Stomach smooth muscle (tissue), 2 donors: ENCODE measurements around the gene GTF2F2.
"Not testable (repeated sequence)": the region's sequence is repeated elsewhere in the genome, so short reads cannot be mapped to it uniquely, and the experiment has no call there.

Experiments used
- H3K27ac ChIP-seq: one replicate; pipeline ENCODE4 v1.7.0; 2013; ENCODE audit warnings: mild to moderate bottlenecking, low read length, inconsistent platforms
- H3K27me3 ChIP-seq, 2 donors: one replicate each; pipeline ENCODE4 v1.7.0; 2013; ENCODE audit warnings: low read length in 2 of 2; ENCODE audit not compliant: insufficient read depth in 2 of 2, control insufficient read depth in 1 of 2
- H3K36me3 ChIP-seq, 2 donors: one replicate each; pipeline ENCODE4 v1.7.0; 2013; ENCODE audit warnings: low read length in 2 of 2; ENCODE audit not compliant: control insufficient read depth in 2 of 2, insufficient read depth in 2 of 2
- H3K4me1 ChIP-seq: one replicate; pipeline ENCODE4 v1.7.0; 2013; ENCODE audit warnings: low read length; ENCODE audit not compliant: control insufficient read depth, insufficient read depth
- H3K4me3 ChIP-seq, 2 donors: one replicate each; pipeline ENCODE4 v1.7.0; 2013; ENCODE audit warnings: low read length in 2 of 2
- H3K9ac ChIP-seq, 2 donors: one replicate each; pipeline ENCODE4 v1.7.0; 2013; ENCODE audit warnings: low read length in 2 of 2, mild to moderate bottlenecking in 1 of 2
- H3K9me3 ChIP-seq, 2 donors: one replicate each; pipeline ENCODE4 v1.7.0; 2013; ENCODE audit warnings: low read length in 2 of 2; ENCODE audit not compliant: control insufficient read depth in 2 of 2
- donor health status: healthy.
- donor health status: Pancreatic carcinoma.

GTF2F2 gene

DNA sequence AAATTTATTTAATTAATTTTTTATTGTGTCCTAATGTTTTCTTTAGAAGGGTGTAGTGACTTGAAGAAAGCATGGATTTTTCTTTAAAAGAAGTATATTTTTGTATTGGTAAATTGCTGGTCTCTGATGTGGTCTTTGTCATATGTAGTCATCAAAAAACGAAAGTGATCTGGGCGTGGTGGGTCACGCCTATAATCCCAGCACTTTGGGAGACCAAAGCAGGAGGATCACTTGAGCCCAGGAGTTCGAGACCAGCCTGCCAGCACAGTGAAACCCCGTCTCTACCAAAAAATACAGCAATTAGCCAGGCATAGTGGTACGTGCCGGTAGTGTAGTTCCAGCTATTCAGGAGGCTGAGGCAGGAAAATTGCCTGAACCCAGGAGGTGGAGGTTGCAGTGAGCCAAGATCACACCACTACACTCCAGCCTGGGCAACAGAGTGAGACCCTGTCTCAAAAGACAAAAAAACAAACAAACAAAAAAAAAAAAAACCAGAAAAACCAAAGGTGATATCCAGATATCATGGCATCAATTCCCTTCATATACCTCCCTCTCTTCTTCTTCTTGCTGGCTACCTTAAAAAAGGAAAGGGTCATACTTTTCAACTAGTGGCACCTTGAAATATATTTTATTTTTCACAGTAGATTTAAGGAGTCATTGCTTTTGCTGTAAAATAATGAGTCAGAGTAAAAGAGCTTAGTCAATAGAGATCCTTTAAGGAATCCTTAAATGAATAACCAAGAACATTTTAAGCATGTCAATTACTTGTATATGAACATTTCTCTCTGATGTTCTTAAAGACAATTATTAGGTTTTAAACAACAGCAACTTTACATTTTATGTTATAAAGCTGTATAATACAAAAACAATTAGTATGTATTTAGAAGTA lies 60.6 kb downstream of the GTF2F2 start:
- H3K9ac ChIP-seq: no peak overlapping the region
- H3K27me3 ChIP-seq: no peaks in the 10 kb centered on the region
- H3K4me3 ChIP-seq: no peak overlapping the region
- H3K36me3 ChIP-seq: no peaks in the 10 kb centered on the region
- peaks cover 5% of the 10 kb centered on the region for H3K4me1 ChIP-seq
- H3K27ac ChIP-seq: no peak overlapping the region
- no peaks in the 10 kb centered on the region for H3K9me3 ChIP-seq

GRCh38 chr13:45184693-45185092 lies 64.4 kb downstream of the GTF2F2 start:
- H3K4me1 ChIP-seq: no peaks in the 10 kb centered on the region

DNA sequence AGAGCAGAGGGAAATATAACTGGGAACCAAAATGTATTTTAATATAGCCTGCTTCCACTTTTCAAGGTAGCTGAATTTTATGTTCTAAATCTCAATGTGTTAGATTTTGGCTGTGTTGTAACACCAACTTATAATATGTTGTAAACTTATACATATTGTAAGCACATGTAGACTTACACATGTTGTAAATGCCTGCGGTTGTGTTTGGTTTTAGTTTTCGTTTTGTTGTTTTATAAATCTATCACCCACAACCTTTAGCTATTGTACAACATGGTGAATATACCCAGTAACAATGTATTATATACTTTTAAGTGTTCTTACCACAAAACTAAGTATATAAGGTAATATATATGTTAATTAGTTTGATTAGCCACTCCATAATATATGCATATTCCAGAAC lies 65.0 kb downstream of the GTF2F2 start:
- no peaks in the 10 kb centered on the region for H3K27me3 ChIP-seq
- no peak overlapping the region for H3K4me3 ChIP-seq
- no peak overlapping the region for H3K27ac ChIP-seq
- H3K4me1 ChIP-seq: no peaks in the 10 kb centered on the region
- H3K36me3 ChIP-seq: no peaks in the 10 kb centered on the region
- no peaks in the 10 kb centered on the region for H3K9me3 ChIP-seq
- H3K9ac ChIP-seq: no peak overlapping the region

More at GRCh38 chr13:45184693-45185092, 64.4 kb downstream of the GTF2F2 start:
- Histone ChIP-seq H3K27me3 (no peaks in the 10 kb centered on the region), H3K9me3 (no peaks in the 10 kb centered on the region), H3K4me3 (no peak overlapping the region), H3K9ac (no peak overlapping the region), H3K36me3 (no peaks in the 10 kb centered on the region), H3K27ac (no peak overlapping the region)

DNA sequence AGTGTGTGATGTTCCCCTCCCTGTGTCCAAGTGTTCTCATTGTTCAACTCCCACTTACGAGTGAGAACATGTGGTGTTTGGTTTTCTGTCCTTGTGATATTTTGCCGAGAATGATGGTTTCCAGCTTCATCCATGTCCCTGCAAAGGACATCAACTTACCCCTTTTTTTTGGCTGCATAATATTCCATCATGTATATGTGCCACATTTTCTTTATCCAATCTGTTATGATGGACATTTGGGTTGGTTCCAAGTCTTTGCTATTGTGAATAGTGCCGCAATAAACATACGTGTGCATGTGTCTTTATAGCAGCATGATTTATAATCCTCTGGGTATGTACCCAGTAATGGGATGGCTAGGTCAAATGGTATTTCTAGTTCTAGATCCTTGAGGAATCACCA lies 68.8 kb downstream of the GTF2F2 start:
- H3K4me3 ChIP-seq, H3K9me3 ChIP-seq, H3K36me3 ChIP-seq, H3K27me3 ChIP-seq, H3K4me1 ChIP-seq, H3K9ac ChIP-seq, H3K27ac ChIP-seq: not testable (repeated sequence)

DNA sequence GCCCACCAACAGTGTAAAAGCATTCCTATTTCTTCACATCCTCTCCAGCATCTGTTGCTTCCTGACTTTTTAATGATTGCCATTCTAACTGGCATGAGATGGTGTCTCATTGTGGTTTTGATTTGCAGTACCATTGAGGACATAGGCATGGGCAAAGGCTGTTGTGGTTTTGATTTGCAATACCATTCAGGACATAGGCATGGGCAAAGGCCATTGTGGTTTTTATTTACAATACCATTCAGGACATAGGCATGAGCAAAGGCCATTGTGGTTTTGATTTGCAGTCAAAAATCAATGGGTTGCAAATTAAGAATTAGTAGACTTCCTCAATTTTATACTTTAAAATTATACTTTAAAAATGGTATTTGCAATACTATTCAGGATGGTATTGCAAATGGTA lies 69.2 kb downstream of the GTF2F2 start:
- not testable (repeated sequence) for H3K27ac ChIP-seq, H3K27me3 ChIP-seq, H3K4me1 ChIP-seq, H3K9me3 ChIP-seq, H3K4me3 ChIP-seq, H3K9ac ChIP-seq, H3K36me3 ChIP-seq

DNA sequence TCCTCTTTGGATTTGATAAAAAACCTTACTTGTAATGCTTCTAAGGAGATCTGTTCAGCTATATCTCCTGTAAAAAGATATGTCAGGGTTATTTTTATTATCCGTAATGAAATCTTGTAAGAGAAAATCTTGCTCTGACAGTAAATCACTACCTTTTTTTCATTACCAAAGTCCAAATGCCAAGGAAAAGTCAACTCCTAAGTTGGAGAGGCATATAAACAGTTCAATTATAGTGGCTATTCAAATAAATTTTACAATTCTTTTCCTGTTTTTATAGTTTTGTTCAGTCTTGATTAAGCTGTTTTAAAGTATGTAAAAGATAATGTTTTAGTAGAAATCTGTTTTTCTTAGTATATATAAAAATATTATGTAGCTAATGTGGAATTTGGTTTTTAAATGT lies 71.6 kb downstream of the GTF2F2 start:
- no peak overlapping the region for H3K4me3 ChIP-seq
- H3K9ac ChIP-seq: no peak overlapping the region
- no peaks in the 10 kb centered on the region for H3K9me3 ChIP-seq
- H3K36me3 ChIP-seq: no peaks in the 10 kb centered on the region
- no peaks in the 10 kb centered on the region for H3K27me3 ChIP-seq
- no peaks in the 10 kb centered on the region for H3K4me1 ChIP-seq
- no peak overlapping the region for H3K27ac ChIP-seq

- Histone ChIP-seq H3K4me3 (no peak overlapping the region), H3K9ac (no peak overlapping the region), H3K36me3 (no peaks in the 10 kb centered on the region), H3K27me3 (no peaks in the 10 kb centered on the region), H3K27ac (no peak overlapping the region), H3K9me3 (no peaks in the 10 kb centered on the region), H3K4me1 (no peaks in the 10 kb centered on the region)
Measured at GRCh38 chr13:45194081-45194939, 74.0 kb downstream of the GTF2F2 start.

GRCh38 chr13:45195421-45195820 lies 75.1 kb downstream of the GTF2F2 start:
- Histone ChIP-seq H3K9ac (no peak overlapping the region), H3K9me3 (no peaks in the 10 kb centered on the region), H3K27ac (no peak overlapping the region), H3K4me3 (no peak overlapping the region), H3K4me1 (no peaks in the 10 kb centered on the region), H3K27me3 (no peaks in the 10 kb centered on the region), H3K36me3 (no peaks in the 10 kb centered on the region)

DNA sequence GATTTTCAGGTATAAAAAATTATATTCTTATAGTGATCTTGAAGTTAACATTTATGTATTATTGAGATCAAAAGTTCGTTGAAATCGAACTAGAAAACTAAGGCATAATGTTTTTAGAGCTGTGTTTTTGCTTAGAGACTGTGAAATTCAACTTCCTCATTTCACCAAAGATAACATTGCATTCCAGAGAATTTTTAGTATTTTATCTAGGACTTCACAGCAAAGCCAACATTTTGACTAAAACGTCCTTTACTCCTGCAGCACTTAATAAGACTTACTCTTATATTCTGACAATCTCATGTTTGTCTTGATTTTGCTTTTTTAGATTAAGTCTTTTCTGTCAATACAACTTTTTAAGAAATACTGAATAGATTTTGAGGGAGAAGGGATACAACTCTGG lies 75.8 kb downstream of the GTF2F2 start:
- H3K36me3 ChIP-seq: no peaks in the 10 kb centered on the region
- H3K4me1 ChIP-seq: no peaks in the 10 kb centered on the region
- H3K4me3 ChIP-seq: no peak overlapping the region
- no peak overlapping the region for H3K27ac ChIP-seq
- no peaks in the 10 kb centered on the region for H3K9me3 ChIP-seq
- no peaks in the 10 kb centered on the region for H3K27me3 ChIP-seq
- no peak overlapping the region for H3K9ac ChIP-seq

GRCh38 chr13:45196622-45197021 lies 76.3 kb downstream of the GTF2F2 start:
- H3K27ac ChIP-seq: no peak overlapping the region
- H3K9me3 ChIP-seq: no peaks in the 10 kb centered on the region
- no peaks in the 10 kb centered on the region for H3K36me3 ChIP-seq
- H3K27me3 ChIP-seq: no peaks in the 10 kb centered on the region
- no peaks in the 10 kb centered on the region for H3K4me1 ChIP-seq
- no peak overlapping the region for H3K9ac ChIP-seq
- H3K4me3 ChIP-seq: no peak overlapping the region

DNA sequence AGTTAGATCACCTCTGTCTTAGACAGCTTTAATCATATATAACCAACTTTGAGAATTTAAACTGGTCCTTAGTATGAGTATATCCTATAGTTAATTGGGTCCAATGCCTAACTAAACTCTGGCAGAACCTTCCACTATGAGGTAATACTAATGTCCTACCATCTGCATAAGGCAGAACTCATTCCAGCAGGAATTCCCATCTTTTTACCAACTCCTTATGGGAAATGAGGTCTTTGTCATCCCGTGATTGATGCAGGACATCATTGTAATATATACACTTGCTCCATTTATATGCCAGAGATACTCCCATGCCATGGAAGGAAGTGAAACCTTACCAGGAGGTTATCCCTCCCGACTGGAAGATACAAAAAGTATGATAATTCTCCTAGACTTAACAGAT lies 77.7 kb downstream of the GTF2F2 start:
- Histone ChIP-seq H3K27me3 (no peaks in the 10 kb centered on the region), H3K9me3 (no peaks in the 10 kb centered on the region), H3K36me3 (no peaks in the 10 kb centered on the region), H3K4me1 (no peaks in the 10 kb centered on the region), H3K27ac (no peak overlapping the region), H3K4me3 (no peak overlapping the region), H3K9ac (no peak overlapping the region)
